C4-2B (cell line): ENCODE data around the gene RALGAPA2.

Experiments used
- ZFX ChIP-seq: fragments of 450-650 bp; IDR thresholded peaks from 2 replicates; pipeline ENCODE4 v1.6.1; 2017
- TF ChIP-seq, protein P1 (sequence below): fragments of 450-650 bp; conservative IDR thresholded peaks from 2 replicates; pipeline ENCODE4 v1.5.1; 2017; ENCODE audit warnings: mild to moderate bottlenecking

DNA sequence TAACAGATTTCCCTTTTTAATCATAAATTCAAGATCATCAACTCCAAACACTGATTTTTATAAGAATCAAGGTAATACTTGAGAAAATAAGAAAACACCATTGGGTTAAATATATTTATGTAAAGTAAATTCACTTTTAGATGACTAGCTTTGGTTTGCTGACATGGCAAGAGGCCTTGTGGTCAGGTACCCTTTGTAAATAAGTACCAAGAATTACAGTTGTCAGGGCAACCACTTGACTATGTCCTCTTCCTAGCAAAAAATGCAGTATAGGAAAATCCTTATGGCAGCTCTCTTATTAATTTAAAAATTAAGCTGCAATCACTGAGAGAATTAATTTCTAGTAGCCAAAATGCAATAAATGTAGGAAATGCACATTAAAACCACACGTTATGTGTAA lies 190.7 kb downstream of the RALGAPA2 start:
- TF ChIP-seq, protein P1, sequence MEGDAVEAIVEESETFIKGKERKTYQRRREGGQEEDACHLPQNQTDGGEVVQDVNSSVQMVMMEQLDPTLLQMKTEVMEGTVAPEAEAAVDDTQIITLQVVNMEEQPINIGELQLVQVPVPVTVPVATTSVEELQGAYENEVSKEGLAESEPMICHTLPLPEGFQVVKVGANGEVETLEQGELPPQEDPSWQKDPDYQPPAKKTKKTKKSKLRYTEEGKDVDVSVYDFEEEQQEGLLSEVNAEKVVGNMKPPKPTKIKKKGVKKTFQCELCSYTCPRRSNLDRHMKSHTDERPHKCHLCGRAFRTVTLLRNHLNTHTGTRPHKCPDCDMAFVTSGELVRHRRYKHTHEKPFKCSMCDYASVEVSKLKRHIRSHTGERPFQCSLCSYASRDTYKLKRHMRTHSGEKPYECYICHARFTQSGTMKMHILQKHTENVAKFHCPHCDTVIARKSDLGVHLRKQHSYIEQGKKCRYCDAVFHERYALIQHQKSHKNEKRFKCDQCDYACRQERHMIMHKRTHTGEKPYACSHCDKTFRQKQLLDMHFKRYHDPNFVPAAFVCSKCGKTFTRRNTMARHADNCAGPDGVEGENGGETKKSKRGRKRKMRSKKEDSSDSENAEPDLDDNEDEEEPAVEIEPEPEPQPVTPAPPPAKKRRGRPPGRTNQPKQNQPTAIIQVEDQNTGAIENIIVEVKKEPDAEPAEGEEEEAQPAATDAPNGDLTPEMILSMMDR: no peak
- TF ChIP-seq ZFX: no peak
